ENCODE measurements around the gene PCDHGB5.
"Not testable (repeated sequence)": the region's sequence is repeated elsewhere in the genome, so short reads cannot be mapped to it uniquely, and the experiment has no call there.

Gene PCDHGB5

GRCh38 chr5:141382469-141383294, 15.1 kb upstream of the PCDHGB5 start, which contains the start of gene PCDHGA7:
Gene PCDHGA7, plus strand, starts transcription at chr5:141382742. Its CDS starts 158 bp downstream, at chr5:141382900.
- DNase-seq, result no peak

GRCh38 chr5:141383345-141383744, 14.4 kb upstream of the PCDHGB5 start:
- no peak for DNase-seq

GRCh38 chr5:141384471-141385267, 13.1 kb upstream of the PCDHGB5 start:
- no peak for DNase-seq

- DNase-seq, result not testable (repeated sequence)
These were observed 10.0 kb upstream of the PCDHGB5 start, which contains the start of gene PCDHGB4 for GRCh38 chr5:141387557-141388311. Gene PCDHGB4, plus strand, starts transcription at chr5:141387698. Its CDS starts 187 bp downstream, at chr5:141387885.

GRCh38 chr5:141388661-141389060, 9.1 kb upstream of the PCDHGB5 start:
- no peak for DNase-seq

- DNase-seq, result no peak
These were observed 8.3 kb upstream of the PCDHGB5 start for GRCh38 chr5:141389153-141390042.

- DNase-seq, result no peak
These were observed 5.1 kb upstream of the PCDHGB5 start, which contains the start of gene PCDHGA8 for GRCh38 chr5:141392429-141393198. Gene PCDHGA8, plus strand, starts transcription at chr5:141392633. Its CDS starts 181 bp downstream, at chr5:141392814.

- no peak for DNase-seq
These were observed 4.5 kb upstream of the PCDHGB5 start for GRCh38 chr5:141393267-141393666.

- not testable (repeated sequence) for DNase-seq
These were observed 3.2 kb upstream of the PCDHGB5 start for GRCh38 chr5:141394401-141395187.

- DNase-seq, result no peak
These were observed 861 bp downstream of the PCDHGB5 start for GRCh38 chr5:141398608-141399007.

- DNase-seq, result no peak
These were observed 2.0 kb downstream of the PCDHGB5 start for GRCh38 chr5:141399555-141400258.

GRCh38 chr5:141402553-141403243, 5.0 kb downstream of the PCDHGB5 start, which contains the start of gene PCDHGA9:
Gene PCDHGA9, plus strand, starts transcription at chr5:141402778. Its CDS starts 175 bp downstream, at chr5:141402953.
- no peak for DNase-seq

- DNase-seq, result no peak
These were observed 5.6 kb downstream of the PCDHGB5 start for GRCh38 chr5:141403387-141403786.

GRCh38 chr5:141407790-141408505, 10.2 kb downstream of the PCDHGB5 start, which contains the start of gene PCDHGB6:
Gene PCDHGB6, plus strand, starts transcription at chr5:141408021. Its CDS starts 182 bp downstream, at chr5:141408203.
- not testable (repeated sequence) for DNase-seq

- DNase-seq, result no peak
These were observed 12.0 kb downstream of the PCDHGB5 start for GRCh38 chr5:141409598-141410306.

GRCh38 chr5:141411575-141411974, 13.8 kb downstream of the PCDHGB5 start:
- no peak for DNase-seq

Data from NCI-H526 treated with DMSO at 0.1 percent for 48 hours (cell line).